GM23248 (cell line): ENCODE results near the gene GIMD1. TPM values are rescaled to one million over a fixed set of nuclear protein-coding genes. Genes with fewer than 3 reads are reported as not detected.
"Not testable (repeated sequence)": the region's sequence is repeated elsewhere in the genome, so short reads cannot be mapped to it uniquely, and the experiment has no call there.

Experiments
- DNase-seq: peaks from one replicate; pipeline ENCODE4 v3.0.0-alpha.2; 2015
- H2AFZ ChIP-seq: fragments of 200-600 bp; sonication (generic); 2 replicates; pipeline ENCODE4 v1.6.1; 2016; ENCODE audit warnings: antibody characterized with exemption
- H3F3A ChIP-seq: fragments of 200-600 bp; sonication (generic); 2 replicates; pipeline ENCODE4 v1.6.1; 2016; ENCODE audit warnings: mild to moderate bottlenecking, antibody characterized with exemption, mixed run types; ENCODE audit not compliant: insufficient read depth
- H3K27ac ChIP-seq: fragments of 200-600 bp; sonication (generic); 2 replicates; pipeline ENCODE4 v1.5.1; 2016; ENCODE audit warnings: mild to moderate bottlenecking
- H3K27me3 ChIP-seq: fragments of 200-600 bp; sonication (generic); replicated peaks from 2 replicates; pipeline ENCODE4 v1.6.1; 2016; ENCODE audit warnings: mild to moderate bottlenecking; ENCODE audit not compliant: insufficient read depth
- H3K36me3 ChIP-seq: fragments of 200-600 bp; sonication (generic); 2 replicates; pipeline ENCODE4 v1.6.1; 2016; ENCODE audit warnings: low read depth, mild to moderate bottlenecking
- H3K4me1 ChIP-seq: fragments of 200-600 bp; sonication (generic); 2 replicates; pipeline ENCODE4 v1.6.1; 2016; ENCODE audit warnings: mild to moderate bottlenecking; ENCODE audit not compliant: insufficient read depth
- H3K4me2 ChIP-seq: fragments of 200-600 bp; sonication (generic); one replicate; pipeline ENCODE4 v1.6.1; 2016; ENCODE audit warnings: mild to moderate bottlenecking; ENCODE audit not compliant: unreplicated experiment
- H3K4me3 ChIP-seq: fragments of 200-600 bp; sonication (generic); 2 replicates; pipeline ENCODE4 v1.5.1; 2016; ENCODE audit warnings: mild to moderate bottlenecking
- H3K79me2 ChIP-seq: fragments of 200-600 bp; sonication (generic); 2 replicates; pipeline ENCODE4 v1.6.1; 2016; ENCODE audit warnings: mild to moderate bottlenecking; ENCODE audit not compliant: insufficient read depth
- H3K9ac ChIP-seq: fragments of 200-600 bp; sonication (generic); 2 replicates; pipeline ENCODE4 v1.6.1; 2016; ENCODE audit warnings: mild to moderate bottlenecking
- H3K9me2 ChIP-seq: fragments of 200-600 bp; sonication (generic); 2 replicates; pipeline ENCODE4 v1.6.1; 2016; ENCODE audit warnings: mixed run types, mild to moderate bottlenecking, moderate library complexity; ENCODE audit not compliant: insufficient read depth
- H3K9me3 ChIP-seq: fragments of 200-600 bp; sonication (generic); one replicate; pipeline ENCODE4 v1.6.1; 2017; ENCODE audit warnings: low read depth
- H4K20me1 ChIP-seq: fragments of 200-600 bp; sonication (generic); 2 replicates; pipeline ENCODE4 v1.6.0; 2016; ENCODE audit not compliant: insufficient read depth
- EZH2 ChIP-seq: fragments of 200-600 bp; sonication (generic); IDR thresholded peaks from 2 replicates; pipeline ENCODE4 v1.6.1; 2018; ENCODE audit warnings: antibody characterized with exemption, mild to moderate bottlenecking; ENCODE audit not compliant: insufficient read depth, poor library complexity, severe bottlenecking
- EZH2phosphoT487 ChIP-seq: fragments of 200-600 bp; sonication (generic); IDR thresholded peaks from 2 replicates; pipeline ENCODE4 v1.6.1; 2018; ENCODE audit warnings: antibody characterized with exemption, moderate library complexity, mild to moderate bottlenecking, low read depth; ENCODE audit not compliant: insufficient read depth
- WGBS, 2 experiments: methylation state at CpG; one replicate each; pipeline ENCODE4 v1.1.6; 2015 to 2017; ENCODE audit warnings: low lambda C conversion rate in 2 of 2, low coverage in 1 of 2; ENCODE audit errors: missing lambda C conversion rate in 2 of 2; 5-methylcytosine and 5-hydroxymethylcytosine counted together
- in situ Hi-C: fragments of 300-500 bp; cut with MboI; formaldehyde crosslinking; loops from 2 replicates; pipeline ENCODE4 v1.15.0; 2020
- polyA plus RNA-seq: library from polyadenylated mRNA; unstranded; fragments of >200 nt; fragmentation: Nextera tagmentation; extraction: Ambion mirVana; gene quantifications from 2 replicates; pipeline ENCODE4 v1.2.1, GENCODE V29; 2016
- total RNA-seq: library from RNA; depleted of rRNA; stranded (reverse); fragments of >200 nt; shearing (Covaris generic); gene quantifications from 2 replicates; pipeline ENCODE4 v1.2.3, GENCODE V29; 2014

The GIMD1 gene
- total and polyA plus RNA-seq, 2 experiments from 2014 or later = not detected

- Histone ChIP-seq H3K27me3 (no peaks in the 10 kb centered on the region), H3K9me3 (no peaks in the 10 kb centered on the region), H3K27ac (no peak overlapping the region), H3K9me2 (no peaks in the 10 kb centered on the region), H3K9ac (no peak overlapping the region), H3K36me3 (peaks cover 22% of the 10 kb centered on the region), H3K79me2 (peaks cover 68% of the 10 kb centered on the region), H2AFZ (no peak overlapping the region), H3K4me3 (no peak overlapping the region), H3K4me1 (peaks cover 48% of the 10 kb centered on the region), H4K20me1 (no peaks in the 10 kb centered on the region), H3F3A (peaks cover 15% of the 10 kb centered on the region), H3K4me2 (no peak overlapping the region)
- DNase-seq = no peak
- in situ Hi-C loops = no loop called here
- no peak for TF ChIP-seq EZH2
- no peak for TF ChIP-seq EZH2phosphoT487
Observed at GRCh38 chr4:106323119-106323518, 45.5 kb downstream of the GIMD1 start.

GRCh38 chr4:106321814-106322213 lies 46.8 kb downstream of the GIMD1 start:
- H3K36me3 ChIP-seq, H2AFZ ChIP-seq, H3K27me3 ChIP-seq, DNase-seq, H3F3A ChIP-seq, H3K27ac ChIP-seq, H4K20me1 ChIP-seq, H3K9me2 ChIP-seq, in situ Hi-C loops, H3K4me3 ChIP-seq, H3K9ac ChIP-seq, H3K9me3 ChIP-seq, H3K4me2 ChIP-seq: not testable (repeated sequence)
- H3K79me2 ChIP-seq = peaks cover 81% of the 10 kb centered on the region
- 74 to 82% methylated on average over 6 of the region's 6 CpGs for WGBS, 2 experiments
- H3K4me1 ChIP-seq = peaks cover 48% of the 10 kb centered on the region

- H3K4me2 ChIP-seq, H3K9me3 ChIP-seq, H3K27ac ChIP-seq, DNase-seq, H4K20me1 ChIP-seq, H3K9ac ChIP-seq, H2AFZ ChIP-seq, H3K4me3 ChIP-seq, H3F3A ChIP-seq, H3K36me3 ChIP-seq, in situ Hi-C loops, H3K27me3 ChIP-seq, H3K9me2 ChIP-seq: not testable (repeated sequence)
- WGBS, 2 experiments = 96 to 100% methylated on average over 3 to 34 of the region's 34 CpGs
- H3K79me2 ChIP-seq = peaks cover 86% of the 10 kb centered on the region
- H3K4me1 ChIP-seq = peaks cover 44% of the 10 kb centered on the region
Observed at GRCh38 chr4:106321168-106321567, 47.4 kb downstream of the GIMD1 start.

GRCh38 chr4:106320235-106320634 lies 48.3 kb downstream of the GIMD1 start:
- no peaks in the 10 kb centered on the region for H4K20me1 ChIP-seq
- H3K4me2 ChIP-seq = no peak overlapping the region
- H2AFZ ChIP-seq = no peak overlapping the region
- H3K27ac ChIP-seq = no peak overlapping the region
- no peak overlapping the region for H3K9ac ChIP-seq
- in situ Hi-C loops = no loop called here
- 95 to 100% methylated on average over 1 of the region's 1 CpG for WGBS, 2 experiments
- TF ChIP-seq EZH2phosphoT487 (no peak), EZH2 (no peak)
- H3K4me3 ChIP-seq = no peak overlapping the region
- H3K9me2 ChIP-seq = no peaks in the 10 kb centered on the region
- no peak for DNase-seq
- H3K27me3 ChIP-seq = no peaks in the 10 kb centered on the region
- H3K4me1 ChIP-seq = peaks cover 35% of the 10 kb centered on the region
- peaks cover 92% of the 10 kb centered on the region for H3K79me2 ChIP-seq
- no peaks in the 10 kb centered on the region for H3K9me3 ChIP-seq
- H3F3A ChIP-seq = no peaks in the 10 kb centered on the region
- 0 out of 2 replicates have a peak, but pooled peaks cover under 1% of the 10 kb centered on the region for H3K36me3 ChIP-seq

GRCh38 chr4:106318511-106318910 lies 50.1 kb downstream of the GIMD1 start:
- TF ChIP-seq EZH2phosphoT487 = 0 out of 2 replicates have a peak, but pooled peaks have one; percentile 53
- TF ChIP-seq EZH2 = no peak
- H3K27ac ChIP-seq = no peak overlapping the region
- in situ Hi-C loops = no loop called here
- DNase-seq = no peak
- peaks cover 8% of the 10 kb centered on the region for H3F3A ChIP-seq
- H3K9me2 ChIP-seq = no peaks in the 10 kb centered on the region
- peak overlapping the region; percentile 96 for H3K9ac ChIP-seq
- H3K36me3 ChIP-seq = no peaks in the 10 kb centered on the region
- no peak overlapping the region for H2AFZ ChIP-seq
- H3K4me2 ChIP-seq = peak overlapping the region; percentile 93
- no peaks in the 10 kb centered on the region for H3K27me3 ChIP-seq
- H3K79me2 ChIP-seq = peaks cover 92% of the 10 kb centered on the region
- no peaks in the 10 kb centered on the region for H4K20me1 ChIP-seq
- H3K9me3 ChIP-seq = no peaks in the 10 kb centered on the region
- H3K4me1 ChIP-seq = peaks cover 40% of the 10 kb centered on the region
- peak overlapping the region; percentile 93 for H3K4me3 ChIP-seq
